HG03066 (cell line): Measurements from ENCODE around the gene SHROOM4.

Experiments used
- ATAC-seq: cut with Tn5 transposase; IDR thresholded peaks from one replicate; pipeline ENCODE4 v1.9.1; 2021; ENCODE audit warnings: low read depth; ENCODE audit not compliant: unreplicated experiment

Gene SHROOM4

GRCh38 chrX:50798783-50799182, 15.2 kb downstream of the SHROOM4 start:
- no peak for ATAC-seq

- ATAC-seq = no peak
Observed at GRCh38 chrX:50787099-50787498, 26.9 kb downstream of the SHROOM4 start.

GRCh38 chrX:50780144-50780543, 33.9 kb downstream of the SHROOM4 start:
- ATAC-seq = no peak

GRCh38 chrX:50779694-50780093, 34.3 kb downstream of the SHROOM4 start:
- ATAC-seq = no peak

GRCh38 chrX:50778272-50778671, 35.7 kb downstream of the SHROOM4 start:
- no peak for ATAC-seq

- ATAC-seq = no peak
Observed at GRCh38 chrX:50776248-50776647, 37.7 kb downstream of the SHROOM4 start.

GRCh38 chrX:50771382-50771781, 42.6 kb downstream of the SHROOM4 start:
- ATAC-seq = no peak

- ATAC-seq = no peak
Observed at GRCh38 chrX:50770702-50771101, 43.3 kb downstream of the SHROOM4 start.

GRCh38 chrX:50769389-50770063, 44.5 kb downstream of the SHROOM4 start:
- no peak for ATAC-seq

- ATAC-seq = no peak
Observed at GRCh38 chrX:50768801-50769200, 45.2 kb downstream of the SHROOM4 start.

- ATAC-seq = no peak
Observed at GRCh38 chrX:50765986-50766385, 48.0 kb downstream of the SHROOM4 start.

GRCh38 chrX:50762578-50762977, 51.4 kb downstream of the SHROOM4 start:
- ATAC-seq = no peak

GRCh38 chrX:50756276-50756675, 57.7 kb downstream of the SHROOM4 start:
- ATAC-seq = no peak

GRCh38 chrX:50751091-50751490, 62.9 kb downstream of the SHROOM4 start:
- no peak for ATAC-seq

- no peak for ATAC-seq
Observed at GRCh38 chrX:50747471-50747900, 66.5 kb downstream of the SHROOM4 start.

- ATAC-seq = no peak
Observed at GRCh38 chrX:50736656-50737055, 77.3 kb downstream of the SHROOM4 start.

- ATAC-seq = no peak
Observed at GRCh38 chrX:50726296-50726695, 87.7 kb downstream of the SHROOM4 start.

- no peak for ATAC-seq
Observed at GRCh38 chrX:50725310-50725709, 88.7 kb downstream of the SHROOM4 start.

- no peak for ATAC-seq
Observed at GRCh38 chrX:50723006-50723405, 91.0 kb downstream of the SHROOM4 start.

- ATAC-seq = no peak
Observed at GRCh38 chrX:50721764-50722521, 92.1 kb downstream of the SHROOM4 start.

GRCh38 chrX:50719614-50720013, 94.4 kb downstream of the SHROOM4 start:
- ATAC-seq = no peak

- ATAC-seq = no peak
Observed at GRCh38 chrX:50718776-50719175, 95.2 kb downstream of the SHROOM4 start.
